PFSK-1 (cell line): ENCODE data around the gene PIK3CD. TPM values are rescaled to one million over a fixed set of nuclear protein-coding genes. Genes with fewer than 3 reads are reported as not detected.

Source experiments
- FOXP2 ChIP-seq: optimal IDR thresholded peaks from 2 replicates; pipeline ENCODE3; 2011; ENCODE audit warnings: borderline replicate concordance, control low read depth, inconsistent platforms; ENCODE audit not compliant: insufficient read depth; ENCODE audit errors: extremely low read length, extremely low read depth
- POLR2AphosphoS5 ChIP-seq: IDR thresholded peaks from 2 replicates; pipeline ENCODE4 v1.6.1; 2012; ENCODE audit warnings: low read depth, mild to moderate bottlenecking, control low read depth, low read length, moderate library complexity
- REST ChIP-seq, 2 experiments: IDR thresholded peaks; 2 replicates each; pipeline versions ENCODE4 v1.6.1 to v1.8.0; 2011 to 2012; ENCODE audit warnings: low read depth in 2 of 2, low read length in 2 of 2, control low read depth in 1 of 2, inconsistent platforms in 1 of 2, mild to moderate bottlenecking in 1 of 2, moderate library complexity in 1 of 2; ENCODE audit not compliant: insufficient read depth in 1 of 2
- SIN3A ChIP-seq: IDR thresholded peaks from 2 replicates; pipeline ENCODE4 v1.6.1; 2012; ENCODE audit warnings: mild to moderate bottlenecking, low read length, moderate library complexity, borderline replicate concordance; ENCODE audit not compliant: insufficient read depth
- TAF1 ChIP-seq: IDR thresholded peaks from 2 replicates; pipeline ENCODE4 v1.6.1; 2012; ENCODE audit warnings: low read length, control low read depth, borderline replicate concordance; ENCODE audit not compliant: insufficient read depth
- polyA plus RNA-seq: library from polyadenylated mRNA; unstranded; fragments of >200 nt; gene quantifications from one replicate; pipeline ENCODE4 v1.2.1, GENCODE V29; 2012; ENCODE audit warnings: low read depth, missing spikeins; ENCODE audit not compliant: insufficient read length

PIK3CD gene
- polyA plus RNA-seq: 2.0 TPM

DNA sequence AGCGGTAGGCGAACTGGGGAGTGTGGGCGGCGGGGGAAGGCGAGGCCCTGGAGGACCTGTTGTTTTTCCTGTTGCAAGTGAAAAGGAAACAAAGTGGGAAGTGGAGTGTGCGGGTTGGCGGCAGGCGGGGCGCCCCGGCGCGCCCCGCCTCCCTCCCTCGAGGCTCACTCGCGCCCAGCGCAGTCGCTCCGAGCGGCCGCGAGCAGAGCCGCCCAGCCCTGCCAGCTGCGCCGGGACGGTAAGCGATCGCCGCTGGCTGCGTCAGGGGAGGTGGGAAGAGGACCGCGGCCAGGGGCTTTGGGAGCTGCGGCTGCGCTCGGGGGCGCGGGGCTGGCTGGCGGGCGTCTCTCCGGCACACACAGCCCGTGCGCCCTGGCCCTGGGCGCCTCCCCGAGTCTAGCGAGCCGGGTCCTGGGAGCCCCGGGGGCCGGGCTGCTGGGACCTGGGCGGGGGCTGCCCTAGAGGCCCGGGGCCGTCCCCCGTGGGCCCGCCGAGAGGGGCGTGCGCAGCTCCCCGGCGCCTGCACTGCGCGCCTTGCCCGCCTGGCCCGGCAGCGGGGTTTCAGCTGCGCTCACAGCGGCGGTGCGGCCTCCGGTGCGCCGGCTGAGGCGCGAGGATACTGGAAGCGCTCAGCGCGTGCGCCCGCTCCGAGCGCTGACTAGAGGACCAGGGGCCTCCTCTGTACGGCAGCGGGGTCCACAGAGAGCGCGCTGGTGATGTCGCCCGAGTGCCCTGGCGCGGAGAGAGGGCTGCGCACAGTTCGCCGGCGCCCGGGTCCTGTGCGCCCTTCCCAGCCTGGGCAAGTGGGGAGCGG is at the start of gene PIK3CD:
PIK3CD (plus strand) TSS at position 167 of the 814 bp plus-strand sequence. CDS start 58,725 bp downstream, outside the sequence.
- TF ChIP-seq POLR2AphosphoS5 (no peak), REST (IDR thresholded peaks at IDR 0.05; ENCODE audit: insufficient read depth in 1 of 2, low read depth in 2 of 2, low read length in 2 of 2) (no peak), FOXP2 (no peak), SIN3A (no peak), TAF1 (no peak)

DNA sequence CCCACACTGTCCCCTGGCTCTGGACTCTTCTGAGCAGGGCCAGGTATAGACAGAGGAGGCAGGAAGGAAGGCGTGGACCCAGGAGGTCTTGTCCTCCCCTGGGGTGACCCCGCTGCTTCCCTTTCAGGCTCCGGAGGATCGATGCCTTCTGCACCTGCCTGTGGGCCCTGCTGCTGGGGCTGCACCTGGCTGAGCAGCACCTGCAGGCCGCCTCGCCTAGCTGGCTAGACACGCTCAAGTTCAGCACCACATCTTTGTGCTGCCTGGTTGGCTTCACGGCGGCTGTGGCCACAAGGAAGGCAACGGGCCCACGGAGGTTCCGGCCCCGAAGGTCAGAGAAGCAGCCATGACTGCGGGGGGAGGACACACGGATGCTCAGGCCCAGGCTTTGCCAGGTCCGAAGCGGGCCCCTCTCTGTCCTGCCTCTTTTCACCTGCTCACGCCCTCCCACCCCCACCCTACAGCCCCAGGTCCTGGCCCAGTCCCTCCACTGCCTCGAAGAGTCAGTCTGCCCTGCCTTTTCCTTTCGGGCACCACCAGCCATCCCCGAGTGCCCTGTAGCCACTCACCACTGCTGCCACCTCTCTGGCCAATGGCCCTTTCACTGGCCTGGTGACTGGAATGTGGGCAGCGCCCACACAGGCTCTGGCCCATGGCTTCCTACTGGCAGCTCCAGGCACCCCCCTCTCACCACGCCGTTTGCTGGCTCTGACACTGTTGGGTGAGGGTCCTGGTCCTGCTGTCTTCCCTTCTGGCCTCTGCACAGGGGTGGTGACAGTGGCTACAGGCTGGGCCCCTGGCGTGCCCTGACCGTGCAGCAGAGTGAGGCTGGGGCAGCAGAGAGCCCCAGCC is 49.4 kb upstream of the PIK3CD start:
- TF ChIP-seq REST (IDR thresholded peaks at IDR 0.05; ENCODE audit: insufficient read depth in 1 of 2, low read depth in 2 of 2, low read length in 2 of 2): no peak
- TF ChIP-seq TAF1: no peak
- no peak for TF ChIP-seq POLR2AphosphoS5
- TF ChIP-seq FOXP2: no peak
- no peak for TF ChIP-seq SIN3A

- no peak for TF ChIP-seq REST (IDR thresholded peaks at IDR 0.05; ENCODE audit: insufficient read depth in 1 of 2, low read depth in 2 of 2, low read length in 2 of 2)
- no peak for TF ChIP-seq FOXP2
- no peak for TF ChIP-seq SIN3A
- TF ChIP-seq TAF1: no peak
- no peak for TF ChIP-seq POLR2AphosphoS5
Measured at GRCh38 chr1:9602794-9603167, 48.8 kb upstream of the PIK3CD start.

DNA sequence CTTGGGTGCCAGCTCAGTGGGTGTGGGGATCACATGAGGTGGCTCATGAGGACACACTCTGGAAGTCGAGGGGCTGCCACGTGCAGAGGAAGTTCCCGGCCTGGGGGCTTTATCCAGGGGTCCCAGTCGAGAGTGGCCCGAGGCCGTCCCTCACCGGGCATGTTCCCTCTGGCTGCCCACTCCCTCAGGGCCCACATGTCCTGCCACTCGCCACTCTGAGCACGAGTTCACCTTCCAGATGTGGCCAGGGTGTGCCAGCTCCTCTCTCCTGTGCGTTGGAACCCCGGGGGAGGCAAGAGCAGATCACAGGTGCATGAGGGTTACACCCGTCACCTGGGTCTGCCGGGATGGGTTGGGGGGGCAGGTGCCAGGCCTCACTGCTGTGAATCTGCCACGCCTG is 48.2 kb upstream of the PIK3CD start:
- no peak for TF ChIP-seq TAF1
- TF ChIP-seq SIN3A: no peak
- TF ChIP-seq REST (IDR thresholded peaks at IDR 0.05; ENCODE audit: insufficient read depth in 1 of 2, low read depth in 2 of 2, low read length in 2 of 2): no peak
- TF ChIP-seq FOXP2: no peak
- TF ChIP-seq POLR2AphosphoS5: no peak
